Subcutaneous abdominal adipose tissue (tissue), 5 donors: ENCODE measurements around the gene CHPF2.

ENCODE experiments used
- H3K27ac ChIP-seq: one replicate; pipeline ENCODE4 v1.7.0; 2013; ENCODE audit warnings: low read depth, mild to moderate bottlenecking, inconsistent platforms, low read length, moderate library complexity
- H3K27me3 ChIP-seq, 5 donors: one replicate each; pipeline ENCODE4 v1.7.0; 2013; ENCODE audit warnings: low read length in 5 of 5, inconsistent platforms in 1 of 5; ENCODE audit not compliant: control insufficient read depth in 5 of 5, insufficient read depth in 4 of 5
- H3K36me3 ChIP-seq, 5 donors: one replicate each; pipeline ENCODE4 v1.7.0; 2013; ENCODE audit warnings: low read length in 5 of 5; ENCODE audit not compliant: control insufficient read depth in 5 of 5, insufficient read depth in 5 of 5
- H3K4me1 ChIP-seq, 5 donors: one replicate each; pipeline ENCODE4 v1.7.0; 2013; ENCODE audit warnings: low read length in 5 of 5, mild to moderate bottlenecking in 3 of 5, moderate library complexity in 1 of 5; ENCODE audit not compliant: control insufficient read depth in 5 of 5, insufficient read depth in 5 of 5
- H3K4me3 ChIP-seq, 5 donors: one replicate each; pipeline ENCODE4 v1.7.0; 2013; ENCODE audit warnings: low read length in 5 of 5, low read depth in 1 of 5
- H3K9ac ChIP-seq, 5 donors: one replicate each; pipeline ENCODE4 v1.7.0; 2013; ENCODE audit warnings: low read length in 5 of 5, mild to moderate bottlenecking in 4 of 5, moderate library complexity in 3 of 5
- H3K9me3 ChIP-seq, 5 donors: one replicate each; pipeline ENCODE4 v1.7.0; 2013; ENCODE audit warnings: low read length in 5 of 5; ENCODE audit not compliant: control insufficient read depth in 5 of 5
- donor health status: healthy.
- donor health status: healthy.
- donor health status: healthy.
- donor health status: healthy.
- donor health status: healthy.

CHPF2 gene

DNA sequence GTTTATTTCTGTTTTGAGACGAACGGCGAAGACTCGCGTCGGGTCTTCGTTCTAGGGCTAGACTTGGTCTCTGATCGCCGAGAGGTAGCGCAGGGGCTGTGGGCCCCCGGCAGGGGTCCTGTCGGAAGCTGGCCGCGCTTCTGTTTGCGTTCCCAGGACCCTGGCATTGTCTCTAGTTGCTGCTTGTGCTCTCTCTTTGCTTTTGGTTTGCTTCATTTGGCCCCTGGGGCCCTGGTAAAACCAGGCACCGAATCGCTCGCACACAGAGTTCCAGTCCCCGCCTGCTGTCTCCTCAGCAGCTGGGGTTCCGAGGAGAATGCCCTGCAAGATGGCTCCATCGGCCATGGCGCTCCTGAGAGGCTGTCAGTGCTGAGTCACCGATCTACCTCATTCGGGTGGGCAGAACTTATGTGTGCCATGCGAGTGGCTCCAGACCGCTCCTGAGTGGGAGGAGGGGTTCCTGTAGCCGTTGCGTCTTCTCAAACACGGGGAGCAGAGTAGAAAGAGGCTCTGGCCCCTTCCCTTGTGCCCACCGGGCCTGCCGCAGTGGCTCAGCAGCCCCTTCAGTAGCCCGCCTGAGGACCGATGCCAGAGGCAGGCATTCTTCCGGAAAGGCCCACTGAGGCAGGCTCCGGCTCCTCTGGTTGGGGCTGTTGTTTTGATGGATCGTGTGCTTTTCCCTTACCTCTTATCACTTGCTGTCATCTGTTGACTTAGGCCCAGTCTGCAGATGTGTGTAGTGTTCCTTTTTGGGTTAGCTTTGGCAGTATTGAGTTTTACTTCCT is 826 bp downstream of the CHPF2 start:
- Histone ChIP-seq H3K4me3 (peak overlapping the region; percentile 81 to 90 (median 87)), H3K36me3 (peaks cover 4 to 33% (median 29%) of the 10 kb centered on the region in 5 donors), H3K9ac (peak overlapping the region; percentile 44 to 91 (median 69)), H3K9me3 (no peaks in the 10 kb centered on the region), H3K27me3 (no peaks in the 10 kb centered on the region), H3K4me1 (peaks cover 6 to 28% (median 24%) of the 10 kb centered on the region in 5 donors), H3K27ac (peak overlapping the region; percentile 41)

DNA sequence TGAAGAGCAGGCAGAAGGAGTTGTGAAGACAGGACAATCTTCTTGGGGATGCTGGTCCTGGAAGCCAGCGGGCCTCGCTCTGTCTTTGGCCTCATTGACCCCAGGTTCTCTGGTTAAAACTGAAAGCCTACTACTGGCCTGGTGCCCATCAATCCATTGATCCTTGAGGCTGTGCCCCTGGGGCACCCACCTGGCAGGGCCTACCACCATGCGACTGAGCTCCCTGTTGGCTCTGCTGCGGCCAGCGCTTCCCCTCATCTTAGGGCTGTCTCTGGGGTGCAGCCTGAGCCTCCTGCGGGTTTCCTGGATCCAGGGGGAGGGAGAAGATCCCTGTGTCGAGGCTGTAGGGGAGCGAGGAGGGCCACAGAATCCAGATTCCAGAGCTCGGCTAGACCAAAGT is 1.5 kb downstream of the CHPF2 start:
- Histone ChIP-seq H3K9ac (peak overlapping the region in 2 of 5 donors; percentile 17 to 89), H3K27ac (no peak overlapping the region), H3K36me3 (peaks cover 4 to 39% (median 34%) of the 10 kb centered on the region in 5 donors), H3K4me3 (peak overlapping the region; percentile 81 to 90 (median 87)), H3K9me3 (no peaks in the 10 kb centered on the region), H3K4me1 (peaks cover 6 to 28% (median 24%) of the 10 kb centered on the region in 5 donors), H3K27me3 (no peaks in the 10 kb centered on the region)

DNA sequence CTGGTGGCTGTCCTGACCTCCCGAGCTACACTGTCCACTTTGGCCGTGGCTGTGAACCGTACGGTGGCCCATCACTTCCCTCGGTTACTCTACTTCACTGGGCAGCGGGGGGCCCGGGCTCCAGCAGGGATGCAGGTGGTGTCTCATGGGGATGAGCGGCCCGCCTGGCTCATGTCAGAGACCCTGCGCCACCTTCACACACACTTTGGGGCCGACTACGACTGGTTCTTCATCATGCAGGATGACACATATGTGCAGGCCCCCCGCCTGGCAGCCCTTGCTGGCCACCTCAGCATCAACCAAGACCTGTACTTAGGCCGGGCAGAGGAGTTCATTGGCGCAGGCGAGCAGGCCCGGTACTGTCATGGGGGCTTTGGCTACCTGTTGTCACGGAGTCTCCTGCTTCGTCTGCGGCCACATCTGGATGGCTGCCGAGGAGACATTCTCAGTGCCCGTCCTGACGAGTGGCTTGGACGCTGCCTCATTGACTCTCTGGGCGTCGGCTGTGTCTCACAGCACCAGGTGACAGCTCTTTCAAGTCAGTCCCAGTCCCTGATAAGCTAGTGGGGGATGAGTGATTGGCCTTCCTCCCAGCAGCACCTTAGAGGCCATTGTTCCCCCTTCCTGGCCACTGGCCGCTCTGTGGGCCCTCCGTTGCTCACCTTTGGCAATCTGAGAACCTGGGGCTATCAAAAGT is 3.0 kb downstream of the CHPF2 start:
- Histone ChIP-seq H3K36me3 (peaks cover 4 to 50% (median 43%) of the 10 kb centered on the region in 5 donors), H3K4me1 (peaks cover 6 to 28% (median 24%) of the 10 kb centered on the region in 5 donors), H3K27me3 (no peaks in the 10 kb centered on the region), H3K9ac (peak overlapping the region in 1 of 5 donors; percentile 37), H3K9me3 (no peaks in the 10 kb centered on the region), H3K27ac (no peak overlapping the region), H3K4me3 (no peak overlapping the region)

DNA sequence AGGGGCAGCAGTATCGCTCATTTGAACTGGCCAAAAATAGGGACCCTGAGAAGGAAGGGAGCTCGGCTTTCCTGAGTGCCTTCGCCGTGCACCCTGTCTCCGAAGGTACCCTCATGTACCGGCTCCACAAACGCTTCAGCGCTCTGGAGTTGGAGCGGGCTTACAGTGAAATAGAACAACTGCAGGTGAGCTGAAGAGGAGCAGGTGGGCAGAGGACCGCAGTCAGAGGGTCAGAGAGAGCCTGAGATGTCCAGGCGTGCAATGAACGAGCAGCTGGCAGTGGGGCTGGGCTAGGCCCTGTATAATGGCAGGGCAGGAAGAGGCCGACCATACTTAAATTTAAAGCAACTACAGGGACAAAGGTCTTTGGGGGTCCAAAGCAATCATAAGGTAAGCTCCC is 4.1 kb downstream of the CHPF2 start:
- Histone ChIP-seq H3K27ac (no peak overlapping the region), H3K36me3 (peaks cover 4 to 56% (median 48%) of the 10 kb centered on the region in 5 donors), H3K9ac (no peak overlapping the region), H3K27me3 (no peaks in the 10 kb centered on the region), H3K4me1 (peaks cover 6 to 27% (median 24%) of the 10 kb centered on the region in 5 donors), H3K9me3 (no peaks in the 10 kb centered on the region), H3K4me3 (no peak overlapping the region)

DNA sequence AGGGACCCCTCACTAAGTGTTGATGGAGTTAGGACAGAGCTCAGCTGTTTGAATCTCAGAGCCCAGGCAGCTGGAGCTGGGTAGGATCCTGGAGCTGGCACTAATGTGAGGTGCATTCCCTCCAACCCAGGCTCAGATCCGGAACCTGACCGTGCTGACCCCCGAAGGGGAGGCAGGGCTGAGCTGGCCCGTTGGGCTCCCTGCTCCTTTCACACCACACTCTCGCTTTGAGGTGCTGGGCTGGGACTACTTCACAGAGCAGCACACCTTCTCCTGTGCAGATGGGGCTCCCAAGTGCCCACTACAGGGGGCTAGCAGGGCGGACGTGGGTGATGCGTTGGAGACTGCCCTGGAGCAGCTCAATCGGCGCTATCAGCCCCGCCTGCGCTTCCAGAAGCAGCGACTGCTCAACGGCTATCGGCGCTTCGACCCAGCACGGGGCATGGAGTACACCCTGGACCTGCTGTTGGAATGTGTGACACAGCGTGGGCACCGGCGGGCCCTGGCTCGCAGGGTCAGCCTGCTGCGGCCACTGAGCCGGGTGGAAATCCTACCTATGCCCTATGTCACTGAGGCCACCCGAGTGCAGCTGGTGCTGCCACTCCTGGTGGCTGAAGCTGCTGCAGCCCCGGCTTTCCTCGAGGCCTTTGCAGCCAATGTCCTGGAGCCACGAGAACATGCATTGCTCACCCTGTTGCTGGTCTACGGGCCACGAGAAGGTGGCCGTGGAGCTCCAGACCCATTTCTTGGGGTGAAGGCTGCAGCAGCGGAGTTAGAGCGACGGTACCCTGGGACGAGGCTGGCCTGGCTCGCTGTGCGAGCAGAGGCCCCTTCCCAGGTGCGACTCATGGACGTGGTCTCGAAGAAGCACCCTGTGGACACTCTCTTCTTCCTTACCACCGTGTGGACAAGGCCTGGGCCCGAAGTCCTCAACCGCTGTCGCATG is 5.2 kb downstream of the CHPF2 start:
- Histone ChIP-seq H3K27me3 (no peaks in the 10 kb centered on the region), H3K9ac (no peak overlapping the region), H3K27ac (no peak overlapping the region), H3K4me3 (no peak overlapping the region), H3K9me3 (no peaks in the 10 kb centered on the region), H3K4me1 (peaks cover 5 to 18% (median 17%) of the 10 kb centered on the region in 5 donors), H3K36me3 (peaks cover 4 to 61% (median 55%) of the 10 kb centered on the region in 5 donors)

DNA sequence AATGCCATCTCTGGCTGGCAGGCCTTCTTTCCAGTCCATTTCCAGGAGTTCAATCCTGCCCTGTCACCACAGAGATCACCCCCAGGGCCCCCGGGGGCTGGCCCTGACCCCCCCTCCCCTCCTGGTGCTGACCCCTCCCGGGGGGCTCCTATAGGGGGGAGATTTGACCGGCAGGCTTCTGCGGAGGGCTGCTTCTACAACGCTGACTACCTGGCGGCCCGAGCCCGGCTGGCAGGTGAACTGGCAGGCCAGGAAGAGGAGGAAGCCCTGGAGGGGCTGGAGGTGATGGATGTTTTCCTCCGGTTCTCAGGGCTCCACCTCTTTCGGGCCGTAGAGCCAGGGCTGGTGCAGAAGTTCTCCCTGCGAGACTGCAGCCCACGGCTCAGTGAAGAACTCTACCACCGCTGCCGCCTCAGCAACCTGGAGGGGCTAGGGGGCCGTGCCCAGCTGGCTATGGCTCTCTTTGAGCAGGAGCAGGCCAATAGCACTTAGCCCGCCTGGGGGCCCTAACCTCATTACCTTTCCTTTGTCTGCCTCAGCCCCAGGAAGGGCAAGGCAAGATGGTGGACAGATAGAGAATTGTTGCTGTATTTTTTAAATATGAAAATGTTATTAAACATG is 6.0 kb downstream of the CHPF2 start:
- no peak overlapping the region for H3K9ac ChIP-seq
- peaks cover 4 to 61% (median 55%) of the 10 kb centered on the region in 5 donors for H3K36me3 ChIP-seq
- H3K4me3 ChIP-seq = no peak overlapping the region
- H3K4me1 ChIP-seq = peaks cover 2 to 14% (median 11%) of the 10 kb centered on the region in 5 donors
- no peak overlapping the region for H3K27ac ChIP-seq
- H3K9me3 ChIP-seq = no peaks in the 10 kb centered on the region
- no peaks in the 10 kb centered on the region for H3K27me3 ChIP-seq

DNA sequence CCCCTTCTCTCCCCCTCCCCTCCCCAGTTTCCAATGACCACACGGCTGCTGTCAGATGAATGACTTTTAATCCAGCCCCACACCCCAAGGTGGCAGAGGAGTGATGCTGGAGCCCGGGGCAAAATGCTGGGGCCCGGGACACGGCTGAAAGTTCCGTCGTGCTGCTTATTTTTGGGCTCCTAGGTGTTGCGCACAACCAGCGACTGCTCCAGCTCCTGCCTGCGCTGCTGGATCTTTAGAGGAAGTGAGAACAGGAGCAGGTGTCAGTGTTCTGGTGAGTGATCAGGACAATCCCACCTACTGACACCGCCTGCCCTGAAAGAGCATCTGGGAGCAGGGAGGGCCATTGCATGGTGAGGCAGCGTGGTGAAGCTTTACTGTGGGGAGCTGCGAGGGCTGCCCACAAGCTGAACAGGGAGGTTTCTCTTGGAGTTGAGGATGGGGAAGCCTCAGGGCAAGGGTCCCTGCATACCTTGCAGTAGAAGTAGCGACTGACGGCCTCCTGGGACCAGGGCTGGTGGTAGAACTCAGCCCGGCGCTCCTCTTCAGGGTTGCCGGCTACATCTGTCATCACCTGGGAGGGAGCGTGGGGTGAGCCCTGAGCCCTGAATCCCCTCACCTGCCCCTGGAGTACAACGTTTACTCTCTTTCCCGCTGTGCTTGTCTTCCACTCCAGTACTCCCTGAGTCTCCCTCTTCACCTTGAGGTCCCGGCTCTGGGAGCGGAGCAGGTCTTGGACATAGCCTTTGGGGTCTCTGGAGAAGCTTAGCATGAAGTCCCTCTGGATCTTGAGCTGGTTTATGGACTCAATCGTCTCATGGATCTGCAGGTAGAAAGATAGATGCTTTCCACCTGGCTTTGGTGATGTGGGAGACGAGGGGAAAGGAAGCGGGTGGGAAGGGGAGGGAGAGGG is 6.9 kb downstream of the CHPF2 start:
- Histone ChIP-seq H3K9ac (no peak overlapping the region), H3K27me3 (peaks cover 0 to 5% (median 2%) of the 10 kb centered on the region in 5 donors), H3K4me3 (no peak overlapping the region), H3K36me3 (peaks cover 4 to 61% (median 55%) of the 10 kb centered on the region in 5 donors), H3K27ac (no peak overlapping the region), H3K4me1 (peaks cover 0 to 12% (median 4%) of the 10 kb centered on the region in 5 donors), H3K9me3 (no peaks in the 10 kb centered on the region)

DNA sequence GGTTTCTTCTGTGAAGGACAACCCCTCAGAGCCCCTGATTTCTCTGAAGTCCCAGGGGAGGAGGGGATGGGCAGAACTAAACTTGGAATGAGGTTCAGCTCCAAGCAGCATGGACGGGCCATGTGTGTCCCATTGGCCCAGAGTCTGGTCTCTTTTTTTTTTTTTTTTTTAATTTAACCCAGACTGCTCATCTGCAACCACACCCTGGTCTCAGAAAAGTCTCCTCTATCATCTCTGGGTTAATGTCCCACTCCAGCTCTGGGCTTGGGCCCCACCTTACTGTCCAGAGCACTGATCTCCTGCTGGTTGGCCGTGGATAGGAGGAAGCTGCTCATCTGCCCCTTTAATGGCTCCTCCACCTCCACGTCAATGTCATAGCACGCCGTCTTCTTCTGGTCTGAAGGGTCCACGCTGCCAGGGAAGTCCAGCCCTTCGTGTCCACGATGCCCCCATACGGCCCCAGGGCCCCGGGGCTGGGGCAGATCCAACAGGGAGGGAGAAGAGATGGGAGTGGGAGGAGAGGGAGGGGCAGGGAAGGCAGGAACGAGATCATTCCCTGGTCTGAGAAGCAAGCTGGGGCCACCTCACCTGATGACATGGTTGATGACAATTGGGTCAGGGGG is 7.7 kb downstream of the CHPF2 start:
- Histone ChIP-seq H3K9me3 (no peaks in the 10 kb centered on the region), H3K27ac (no peak overlapping the region), H3K27me3 (peaks cover 0 to 11% (median 3%) of the 10 kb centered on the region in 5 donors), H3K4me1 (peaks cover 0 to 19% (median 9%) of the 10 kb centered on the region in 5 donors), H3K4me3 (no peak overlapping the region), H3K36me3 (peaks cover 4 to 59% (median 55%) of the 10 kb centered on the region in 5 donors), H3K9ac (no peak overlapping the region)
